GM12892 (cell line): ENCODE results near the gene KERA.

ENCODE experiments used
- POLR2A ChIP-seq: IDR thresholded peaks from 2 replicates; pipeline ENCODE4 v1.6.1; 2011; ENCODE audit warnings: low read depth, low read length, control low read depth
- POLR2AphosphoS5 ChIP-seq: IDR thresholded peaks from 2 replicates; pipeline ENCODE4 v1.6.1; 2011; ENCODE audit warnings: low read depth, low read length, control low read depth
- TAF1 ChIP-seq: IDR thresholded peaks from 2 replicates; pipeline ENCODE4 v1.6.1; 2011; ENCODE audit warnings: low read depth, mild to moderate bottlenecking, control low read depth, low read length, borderline replicate concordance

- TF ChIP-seq TAF1 (no peak), POLR2AphosphoS5 (no peak), POLR2A (no peak)
Observed at GRCh38 chr12:91094957-91095356, 37.1 kb upstream of the KERA start.
